ENCODE data around the gene SOX6.

DNA sequence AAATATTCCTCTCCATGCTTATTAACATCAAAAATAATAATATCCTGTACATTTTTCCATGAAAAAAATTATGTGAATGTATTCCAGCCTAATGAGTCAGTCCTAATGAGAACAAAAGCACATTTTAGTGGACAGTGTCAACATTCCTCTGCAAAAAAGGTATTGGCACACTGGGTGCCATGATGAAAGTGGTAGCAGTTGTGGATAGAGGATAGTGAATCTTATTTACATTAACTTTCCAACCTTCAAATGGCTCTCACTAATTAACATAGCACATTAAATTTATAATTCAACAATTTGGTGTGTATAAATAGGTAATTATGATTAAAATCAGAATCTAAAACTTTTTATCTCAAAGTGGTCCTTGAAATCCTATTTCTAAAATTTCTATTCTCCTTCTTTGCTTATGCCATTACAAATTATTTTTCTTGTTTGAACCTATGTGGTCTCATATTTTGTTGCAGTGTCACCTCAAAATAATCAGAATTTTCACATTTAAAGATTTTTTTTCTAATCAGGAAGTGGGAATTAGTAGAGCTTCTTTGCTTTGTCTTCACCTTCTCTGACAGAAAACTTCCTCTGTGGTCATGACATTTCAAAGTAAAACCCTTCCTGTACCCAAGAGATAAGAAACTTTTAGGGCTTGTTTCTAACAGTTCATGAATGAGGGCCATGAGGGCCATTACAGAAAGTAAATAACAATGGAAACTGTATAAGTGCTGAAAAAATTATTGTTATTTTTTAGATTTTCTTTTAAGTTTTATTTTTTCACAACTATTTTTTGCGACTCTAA is 18.7 kb downstream of the SOX6 start:
- TF ChIP-seq, protein P1, sequence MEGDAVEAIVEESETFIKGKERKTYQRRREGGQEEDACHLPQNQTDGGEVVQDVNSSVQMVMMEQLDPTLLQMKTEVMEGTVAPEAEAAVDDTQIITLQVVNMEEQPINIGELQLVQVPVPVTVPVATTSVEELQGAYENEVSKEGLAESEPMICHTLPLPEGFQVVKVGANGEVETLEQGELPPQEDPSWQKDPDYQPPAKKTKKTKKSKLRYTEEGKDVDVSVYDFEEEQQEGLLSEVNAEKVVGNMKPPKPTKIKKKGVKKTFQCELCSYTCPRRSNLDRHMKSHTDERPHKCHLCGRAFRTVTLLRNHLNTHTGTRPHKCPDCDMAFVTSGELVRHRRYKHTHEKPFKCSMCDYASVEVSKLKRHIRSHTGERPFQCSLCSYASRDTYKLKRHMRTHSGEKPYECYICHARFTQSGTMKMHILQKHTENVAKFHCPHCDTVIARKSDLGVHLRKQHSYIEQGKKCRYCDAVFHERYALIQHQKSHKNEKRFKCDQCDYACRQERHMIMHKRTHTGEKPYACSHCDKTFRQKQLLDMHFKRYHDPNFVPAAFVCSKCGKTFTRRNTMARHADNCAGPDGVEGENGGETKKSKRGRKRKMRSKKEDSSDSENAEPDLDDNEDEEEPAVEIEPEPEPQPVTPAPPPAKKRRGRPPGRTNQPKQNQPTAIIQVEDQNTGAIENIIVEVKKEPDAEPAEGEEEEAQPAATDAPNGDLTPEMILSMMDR (IDR thresholded peaks at IDR 0.05), result no peak
- no peak for TF ChIP-seq POLR2A (IDR thresholded peaks at IDR 0.05)
